PFSK-1 (cell line): ENCODE results near the gene PEAK1.

ENCODE experiments used
- POLR2AphosphoS5 ChIP-seq: IDR thresholded peaks from 2 replicates; pipeline ENCODE4 v1.6.1; 2012; ENCODE audit warnings: low read depth, mild to moderate bottlenecking, control low read depth, low read length, moderate library complexity
- REST ChIP-seq, 2 experiments: IDR thresholded peaks; 2 replicates each; pipeline versions ENCODE4 v1.6.1 to v1.8.0; 2011 to 2012; ENCODE audit warnings: low read depth in 2 of 2, low read length in 2 of 2, control low read depth in 1 of 2, inconsistent platforms in 1 of 2, mild to moderate bottlenecking in 1 of 2, moderate library complexity in 1 of 2; ENCODE audit not compliant: insufficient read depth in 1 of 2

GRCh38 chr15:77266708-77267386 lies 153.1 kb downstream of the PEAK1 start:
- no peak for TF ChIP-seq POLR2AphosphoS5
- TF ChIP-seq REST (IDR thresholded peaks at IDR 0.05; ENCODE audit: insufficient read depth in 1 of 2, low read depth in 2 of 2, low read length in 2 of 2): no peak
